ENCODE data around the gene PSME3IP1.

The PSME3IP1 gene

GRCh38 chr16:57147381-57148221, 38.2 kb downstream of the PSME3IP1 start:
- Histone ChIP-seq H3K4me3 (peak overlapping the region in 8 of 10 experiments; percentile 10 to 61 (median 39); a peak in 15 of 20 replicates), H3K4me2 (peak overlapping the region; percentile 86 to 98 (median 93)), H3K9ac (peak overlapping the region in 10 of 11 experiments; percentile 13 to 76 (median 66); a peak in 19 of 22 replicates), H4K20me1 (no peaks in the 10 kb centered on the region), H3K36me3 (peaks cover 5 to 48% (median 26%) of the 10 kb centered on the region in 11 experiments; a peak in 17 of 22 replicates), H3K4me1 (peaks cover 85 to 100% (median 100%) of the 10 kb centered on the region in 10 experiments), H3K9me3 (replicated peaks in 1 of 11) (no peaks in the 10 kb centered on the region), H3K27me3 (no peaks in the 10 kb centered on the region), H3K27ac (peak overlapping the region in 10 of 11 experiments; percentile 35 to 86 (median 80); a peak in 21 of 22 replicates)
- TF ChIP-seq Cebpa-rat (IDR thresholded peaks at IDR 0.05), result no peak

- H4K20me1 ChIP-seq, result no peaks in the 10 kb centered on the region
- peak overlapping the region in 7 of 10 experiments; percentile 10 to 61 (median 39); a peak in 10 of 20 replicates for H3K4me3 ChIP-seq
- H3K4me1 ChIP-seq, result peaks cover 85 to 100% (median 100%) of the 10 kb centered on the region in 10 experiments
- peaks cover 4 to 46% (median 24%) of the 10 kb centered on the region in 11 experiments; a peak in 15 of 22 replicates for H3K36me3 ChIP-seq
- H3K27me3 ChIP-seq, result no peaks in the 10 kb centered on the region
- H3K27ac ChIP-seq, result peak overlapping the region in 10 of 11 experiments; percentile 35 to 86 (median 80); a peak in 19 of 22 replicates
- no peak for TF ChIP-seq Cebpa-rat (IDR thresholded peaks at IDR 0.05)
- no peaks in the 10 kb centered on the region for H3K9me3 ChIP-seq (replicated peaks in 1 of 11)
- peak overlapping the region in 10 of 11 experiments; percentile 3 to 76 (median 66); a peak in 17 of 22 replicates for H3K9ac ChIP-seq
- peak overlapping the region; percentile 86 to 98 (median 93) for H3K4me2 ChIP-seq
Measured at GRCh38 chr16:57146735-57147134, 39.1 kb downstream of the PSME3IP1 start.

GRCh38 chr16:57146040-57146647, 39.7 kb downstream of the PSME3IP1 start:
- Histone ChIP-seq H3K36me3 (peaks cover 4 to 46% (median 24%) of the 10 kb centered on the region in 11 experiments; a peak in 15 of 22 replicates), H3K4me3 (no peak overlapping the region; a peak in 1 of 20 replicates), H3K27ac (peak overlapping the region in 10 of 11 experiments; percentile 35 to 86 (median 80); a peak in 18 of 22 replicates), H3K27me3 (no peaks in the 10 kb centered on the region), H3K9ac (peak overlapping the region in 6 of 11 experiments; percentile 64 to 76 (median 72); a peak in 11 of 22 replicates), H4K20me1 (no peaks in the 10 kb centered on the region), H3K9me3 (replicated peaks in 1 of 11) (no peaks in the 10 kb centered on the region), H3K4me1 (peaks cover 85 to 100% (median 100%) of the 10 kb centered on the region in 10 experiments), H3K4me2 (peak overlapping the region; percentile 86 to 98 (median 93))
- no peak for TF ChIP-seq Cebpa-rat (IDR thresholded peaks at IDR 0.05)

- H3K4me2 ChIP-seq, result peak overlapping the region; percentile 86 to 98 (median 93)
- H3K9ac ChIP-seq, result peak overlapping the region in 2 of 11 experiments; percentile 19 to 76; a peak in 2 of 22 replicates
- TF ChIP-seq Cebpa-rat (IDR thresholded peaks at IDR 0.05), result no peak
- H3K27ac ChIP-seq, result peak overlapping the region in 9 of 11 experiments; percentile 59 to 86 (median 80); a peak in 16 of 22 replicates
- no peak overlapping the region; a peak in 1 of 20 replicates for H3K4me3 ChIP-seq
- no peaks in the 10 kb centered on the region for H4K20me1 ChIP-seq
- peaks cover 4 to 38% (median 17%) of the 10 kb centered on the region in 11 experiments; a peak in 13 of 22 replicates for H3K36me3 ChIP-seq
- no peaks in the 10 kb centered on the region for H3K9me3 ChIP-seq (replicated peaks in 1 of 11)
- H3K27me3 ChIP-seq, result no peaks in the 10 kb centered on the region
- H3K4me1 ChIP-seq, result peaks cover 86 to 100% (median 100%) of the 10 kb centered on the region in 10 experiments
Measured at GRCh38 chr16:57145046-57146021, 40.5 kb downstream of the PSME3IP1 start.

GRCh38 chr16:57144027-57144426, 41.8 kb downstream of the PSME3IP1 start:
- Histone ChIP-seq H3K4me3 (no peak overlapping the region; a peak in 1 of 20 replicates), H4K20me1 (no peaks in the 10 kb centered on the region; a peak in 1 of 22 replicates), H3K36me3 (peaks cover under 1 to 25% (median 7%) of the 10 kb centered on the region in 11 experiments; a peak in 8 of 22 replicates), H3K27ac (peak overlapping the region in 10 of 11 experiments; percentile 49 to 86 (median 80); a peak in 20 of 22 replicates), H3K9me3 (replicated peaks in 1 of 11) (no peaks in the 10 kb centered on the region), H3K4me2 (peak overlapping the region; percentile 86 to 98 (median 93)), H3K9ac (peak overlapping the region in 8 of 11 experiments; percentile 8 to 72 (median 64); a peak in 13 of 22 replicates), H3K4me1 (peaks cover 99 to 100% (median 100%) of the 10 kb centered on the region in 10 experiments), H3K27me3 (no peaks in the 10 kb centered on the region)
- TF ChIP-seq Cebpa-rat (IDR thresholded peaks at IDR 0.05), result no peak

GRCh38 chr16:57143149-57143921, 42.5 kb downstream of the PSME3IP1 start:
- Histone ChIP-seq H3K27me3 (no peaks in the 10 kb centered on the region), H3K4me2 (peak overlapping the region; percentile 86 to 98 (median 93)), H3K4me3 (no peak overlapping the region; a peak in 1 of 20 replicates)

More at GRCh38 chr16:57143149-57143921, 42.5 kb downstream of the PSME3IP1 start:
- H3K36me3 ChIP-seq, result peaks cover 0 to 18% (median 3%) of the 10 kb centered on the region in 11 experiments; a peak in 4 of 22 replicates
- no peaks in the 10 kb centered on the region for H3K9me3 ChIP-seq (replicated peaks in 1 of 11)
- peak overlapping the region; percentile 8 to 72 (median 55); a peak in 19 of 22 replicates for H3K9ac ChIP-seq
- TF ChIP-seq Cebpa-rat (IDR thresholded peaks at IDR 0.05), result no peak
- H3K4me1 ChIP-seq, result peaks cover 99 to 100% (median 100%) of the 10 kb centered on the region in 10 experiments
- H3K27ac ChIP-seq, result peak overlapping the region; percentile 1 to 86 (median 80); a peak in 20 of 22 replicates
- no peaks in the 10 kb centered on the region; a peak in 1 of 22 replicates for H4K20me1 ChIP-seq
